ENCODE results near the gene USP50. TPM values are rescaled to one million over a fixed set of nuclear protein-coding genes. Genes with fewer than 3 reads are reported as not detected.

The USP50 gene
- under 1 TPM in 2 of 7 donors, not detected in 5; 0.62 to 0.81 TPM for total RNA-seq
- polyA plus RNA-seq: not detected
- long read RNA-seq, donor 1: 0 reads
- long read RNA-seq, donor 2: 0 reads
- long read RNA-seq, donor 3: 0 reads

DNA sequence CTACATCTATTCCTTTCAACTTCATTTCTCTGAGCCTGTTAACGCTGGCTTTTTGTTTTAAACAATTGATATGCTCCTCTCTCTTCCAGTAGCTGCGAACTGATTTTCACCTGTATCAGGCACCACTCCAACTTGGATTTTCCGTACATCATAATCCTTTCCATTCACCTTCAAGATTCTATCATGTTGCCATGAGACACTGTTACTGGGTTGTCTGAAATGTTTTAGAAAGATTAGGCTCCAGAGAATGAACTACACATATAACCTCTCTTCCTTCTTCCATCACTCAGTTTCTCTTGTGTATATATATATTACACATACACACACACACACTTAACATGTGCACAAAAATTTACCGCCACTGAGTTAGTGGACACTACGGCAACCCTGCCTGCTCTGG lies at the start of gene USP50:
TSS of gene USP50 (minus strand) at position 101 of the 400 bp plus-strand sequence. CDS start 141 bp downstream, outside the sequence.
- no peaks in the 10 kb centered on the region for H3K9me3 ChIP-seq
- TF ChIP-seq, protein P1, sequence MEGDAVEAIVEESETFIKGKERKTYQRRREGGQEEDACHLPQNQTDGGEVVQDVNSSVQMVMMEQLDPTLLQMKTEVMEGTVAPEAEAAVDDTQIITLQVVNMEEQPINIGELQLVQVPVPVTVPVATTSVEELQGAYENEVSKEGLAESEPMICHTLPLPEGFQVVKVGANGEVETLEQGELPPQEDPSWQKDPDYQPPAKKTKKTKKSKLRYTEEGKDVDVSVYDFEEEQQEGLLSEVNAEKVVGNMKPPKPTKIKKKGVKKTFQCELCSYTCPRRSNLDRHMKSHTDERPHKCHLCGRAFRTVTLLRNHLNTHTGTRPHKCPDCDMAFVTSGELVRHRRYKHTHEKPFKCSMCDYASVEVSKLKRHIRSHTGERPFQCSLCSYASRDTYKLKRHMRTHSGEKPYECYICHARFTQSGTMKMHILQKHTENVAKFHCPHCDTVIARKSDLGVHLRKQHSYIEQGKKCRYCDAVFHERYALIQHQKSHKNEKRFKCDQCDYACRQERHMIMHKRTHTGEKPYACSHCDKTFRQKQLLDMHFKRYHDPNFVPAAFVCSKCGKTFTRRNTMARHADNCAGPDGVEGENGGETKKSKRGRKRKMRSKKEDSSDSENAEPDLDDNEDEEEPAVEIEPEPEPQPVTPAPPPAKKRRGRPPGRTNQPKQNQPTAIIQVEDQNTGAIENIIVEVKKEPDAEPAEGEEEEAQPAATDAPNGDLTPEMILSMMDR (IDR thresholded peaks at IDR 0.05): no peak
- TF ChIP-seq EP300 (IDR thresholded peaks at IDR 0.05): no peak
- TF ChIP-seq POLR2A (IDR thresholded peaks at IDR 0.05): no peak
- H3K4me1 ChIP-seq (ENCODE audit: insufficient read depth): no peaks in the 10 kb centered on the region
- no peaks in the 10 kb centered on the region for H3K36me3 ChIP-seq
- intact Hi-C loops (cut with DNase I): no loop called here
- H3K27ac ChIP-seq: no peak within 1 kb of the TSS
- DNase-seq: no peak
- no peaks in the 10 kb centered on the region for H3K27me3 ChIP-seq
- 87 to 92% (median 87%) methylated on average over 5 of the region's 5 CpGs for WGBS, 3 donors
- no peak within 1 kb of the TSS for H3K4me3 ChIP-seq

DNA sequence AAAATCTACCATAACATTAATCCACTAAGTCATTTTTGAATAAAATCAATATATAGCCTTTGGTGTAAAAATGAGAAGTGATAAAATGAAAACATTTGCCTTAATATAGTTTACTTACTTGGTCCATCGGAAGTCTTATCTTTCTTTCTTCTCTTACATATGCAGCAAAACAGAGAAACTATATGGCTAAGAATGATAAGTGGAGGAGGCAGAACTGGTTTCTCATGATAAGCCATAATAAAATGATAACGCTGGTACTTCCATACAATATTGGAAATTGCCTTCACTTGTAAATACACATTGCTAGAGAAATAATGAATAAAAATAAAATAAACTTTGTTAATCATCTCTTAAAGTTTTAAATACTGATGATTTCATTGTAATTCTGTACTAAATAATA lies 47.8 kb upstream of the USP50 start:
- Histone ChIP-seq H3K36me3 (no peaks in the 10 kb centered on the region), H3K4me1 (ENCODE audit: insufficient read depth) (peaks cover 3% of the 10 kb centered on the region), H3K27ac (no peak overlapping the region), H3K27me3 (no peaks in the 10 kb centered on the region), H3K9me3 (no peaks in the 10 kb centered on the region), H3K4me3 (no peak overlapping the region)
- intact Hi-C loops (cut with DNase I): no loop called here
- 91 to 95% (median 91%) methylated on average over 2 of the region's 2 CpGs for WGBS, 3 donors
- no peak for DNase-seq
- TF ChIP-seq POLR2A (IDR thresholded peaks at IDR 0.05) (no peak), EP300 (IDR thresholded peaks at IDR 0.05) (no peak)
- TF ChIP-seq, protein P1 (IDR thresholded peaks at IDR 0.05): no peak

DNA sequence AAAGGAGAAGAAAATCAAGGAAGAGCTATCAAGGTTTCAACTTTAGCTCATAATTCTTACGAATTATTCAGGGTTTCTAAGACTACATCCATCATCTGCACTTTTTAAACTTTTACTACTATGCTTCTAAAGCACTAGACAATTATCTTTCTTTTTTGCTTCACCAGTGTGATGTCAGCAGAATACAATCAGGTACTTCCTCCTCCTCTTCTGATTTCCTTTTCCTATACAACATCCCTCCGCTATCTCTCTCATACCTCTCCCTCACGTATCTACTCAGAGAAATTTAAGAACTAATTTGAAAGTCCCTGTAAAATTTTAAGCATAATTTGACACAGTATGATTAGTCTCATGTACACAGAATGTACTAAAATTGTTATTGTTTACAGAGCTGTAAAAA lies 47.3 kb upstream of the USP50 start:
- intact Hi-C loops (cut with DNase I): no loop called here
- 84 to 88% (median 87%) methylated on average over 3 of the region's 3 CpGs for WGBS, 3 donors
- Histone ChIP-seq H3K27ac (no peak overlapping the region), H3K36me3 (no peaks in the 10 kb centered on the region), H3K4me3 (no peak overlapping the region), H3K27me3 (no peaks in the 10 kb centered on the region), H3K9me3 (no peaks in the 10 kb centered on the region), H3K4me1 (ENCODE audit: insufficient read depth) (peaks cover 3% of the 10 kb centered on the region)
- DNase-seq: no peak
- TF ChIP-seq POLR2A (IDR thresholded peaks at IDR 0.05) (no peak), EP300 (IDR thresholded peaks at IDR 0.05) (no peak)
- TF ChIP-seq, protein P1 (IDR thresholded peaks at IDR 0.05): no peak

DNA sequence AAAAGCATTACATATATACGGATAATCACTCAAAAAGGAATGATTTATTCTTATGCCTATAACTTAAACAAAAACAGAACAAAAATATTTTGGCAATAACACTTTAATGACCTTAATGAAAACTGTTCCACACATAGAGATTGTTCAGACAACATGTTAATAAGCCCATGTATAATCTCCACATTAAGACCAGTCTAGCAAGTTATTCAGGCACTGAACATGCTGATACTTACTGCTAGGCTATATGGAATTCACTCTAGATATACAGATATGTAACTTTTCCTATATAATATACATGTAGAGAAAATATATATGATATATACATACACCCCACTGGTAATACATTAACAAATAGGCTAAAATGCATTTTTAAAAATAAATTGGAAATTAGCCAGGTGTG lies 43.8 kb upstream of the USP50 start:
- TF ChIP-seq POLR2A (IDR thresholded peaks at IDR 0.05) (no peak), EP300 (IDR thresholded peaks at IDR 0.05) (no peak)
- TF ChIP-seq, protein P1 (IDR thresholded peaks at IDR 0.05): no peak
- Histone ChIP-seq H3K9me3 (no peaks in the 10 kb centered on the region), H3K4me3 (no peak overlapping the region), H3K27me3 (no peaks in the 10 kb centered on the region), H3K4me1 (ENCODE audit: insufficient read depth) (no peaks in the 10 kb centered on the region), H3K36me3 (no peaks in the 10 kb centered on the region), H3K27ac (no peak overlapping the region)
- intact Hi-C loops (cut with DNase I): no loop called here
- DNase-seq: no peak
- WGBS, 3 donors: 83 to 93% (median 88%) methylated on average over 1 of the region's 1 CpG

Measured in ovary (tissue), 10 donors.